Upper lobe of right lung (tissue), 1 donor: ENCODE measurements around the gene A2M. TPM values are rescaled to one million over a fixed set of nuclear protein-coding genes. Genes with fewer than 3 reads are reported as not detected.

Source experiments
- ATAC-seq: fragments of 200-7000 bp; cut with Tn5 transposase; one replicate; pipeline ENCODE4 v1.9.1; 2020; ENCODE audit warnings: mild to moderate bottlenecking, moderate library complexity
- DNase-seq: peaks from one replicate; pipeline ENCODE4 v3.0.0-alpha.2; 2020
- H3K27ac ChIP-seq: fragments of 200-600 bp; one replicate; pipeline ENCODE4 v1.8.0; 2022
- H3K27me3 ChIP-seq: fragments of 200-600 bp; one replicate; pipeline ENCODE4 v1.8.0; 2022; ENCODE audit warnings: mild to moderate bottlenecking
- H3K36me3 ChIP-seq: fragments of 200-600 bp; one replicate; pipeline ENCODE4 v1.8.0; 2022
- H3K4me1 ChIP-seq: fragments of 200-600 bp; one replicate; pipeline ENCODE4 v1.8.0; 2022
- H3K4me3 ChIP-seq: fragments of 200-600 bp; one replicate; pipeline ENCODE4 v1.8.0; 2022; ENCODE audit warnings: mild to moderate bottlenecking
- H3K9me3 ChIP-seq: fragments of 200-600 bp; one replicate; pipeline ENCODE4 v1.8.0; 2022
- CTCF ChIP-seq: fragments of 200-600 bp; IDR thresholded peaks from one replicate; pipeline ENCODE4 v1.8.0; 2022; ENCODE audit warnings: antibody characterized with exemption
- intact Hi-C: fragments of 100-400 bp; cut with DNase I; formaldehyde crosslinking; loops from one replicate; pipeline ENCODE4 v1.11.0; 2022
- total RNA-seq: library from RNA; stranded (reverse); fragmentation: NEBNext Ultra II Directional; extraction: Animal tissue kit (Norgen Biotek cat#: 25700); gene quantifications from one replicate; pipeline ENCODE4 v1.2.1, GENCODE V29; 2021
- donor health status: DM: no; HTN: yes; CAD: no; lungs with severe emphysema.

Gene A2M
- total RNA-seq, 1 donor from 2014 or later, result 2,772 TPM

GRCh38 chr12:9118158-9118557 lies 2.4 kb upstream of the A2M start:
- Histone ChIP-seq H3K36me3 (no peaks in the 10 kb centered on the region), H3K9me3 (no peaks in the 10 kb centered on the region), H3K27me3 (no peaks in the 10 kb centered on the region), H3K4me3 (no peak overlapping the region), H3K27ac (peak overlapping the region; percentile 85), H3K4me1 (peaks cover 36% of the 10 kb centered on the region)
- intact Hi-C loops, result no loop called here
- ATAC-seq (peak; percentile 94), DNase-seq (no peak)
- no peak for TF ChIP-seq CTCF

DNA sequence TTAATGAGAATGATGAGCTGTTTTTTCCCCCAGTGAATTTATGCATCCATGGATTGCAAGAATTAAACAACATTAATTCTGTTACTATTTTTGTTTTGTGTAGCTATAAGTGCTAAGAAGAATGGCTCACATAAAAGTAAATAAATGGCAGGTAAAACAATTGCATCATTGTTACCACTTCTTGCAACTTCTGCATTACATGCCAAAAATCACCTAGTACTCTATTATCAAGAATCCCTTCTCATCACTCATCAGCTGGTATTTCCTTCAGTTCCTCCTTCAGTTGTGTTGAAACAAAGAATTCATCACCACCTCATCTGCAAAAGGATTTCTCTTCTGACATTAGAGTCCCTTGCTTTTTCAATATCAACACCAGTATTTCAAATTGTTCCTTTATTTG lies 773 bp downstream of the A2M start:
- TF ChIP-seq CTCF, result no peak
- intact Hi-C loops, result no loop called here
- peak overlapping the region; percentile 60 for H3K4me3 ChIP-seq
- H3K27ac ChIP-seq, result peak overlapping the region; percentile 85
- H3K36me3 ChIP-seq, result peaks cover 30% of the 10 kb centered on the region
- H3K4me1 ChIP-seq, result peaks cover 24% of the 10 kb centered on the region
- no peak for ATAC-seq
- DNase-seq, result no peak
- H3K27me3 ChIP-seq, result no peaks in the 10 kb centered on the region
- no peaks in the 10 kb centered on the region for H3K9me3 ChIP-seq

GRCh38 chr12:9113987-9114309 lies 1.8 kb downstream of the A2M start:
- peaks cover 23% of the 10 kb centered on the region for H3K4me1 ChIP-seq
- peaks cover 40% of the 10 kb centered on the region for H3K36me3 ChIP-seq
- intact Hi-C loops, result no loop called here
- H3K9me3 ChIP-seq, result no peaks in the 10 kb centered on the region
- peak overlapping the region; percentile 85 for H3K27ac ChIP-seq
- DNase-seq (no peak), ATAC-seq (no peak)
- peak overlapping the region; percentile 60 for H3K4me3 ChIP-seq
- no peak for TF ChIP-seq CTCF
- H3K27me3 ChIP-seq, result no peaks in the 10 kb centered on the region

DNA sequence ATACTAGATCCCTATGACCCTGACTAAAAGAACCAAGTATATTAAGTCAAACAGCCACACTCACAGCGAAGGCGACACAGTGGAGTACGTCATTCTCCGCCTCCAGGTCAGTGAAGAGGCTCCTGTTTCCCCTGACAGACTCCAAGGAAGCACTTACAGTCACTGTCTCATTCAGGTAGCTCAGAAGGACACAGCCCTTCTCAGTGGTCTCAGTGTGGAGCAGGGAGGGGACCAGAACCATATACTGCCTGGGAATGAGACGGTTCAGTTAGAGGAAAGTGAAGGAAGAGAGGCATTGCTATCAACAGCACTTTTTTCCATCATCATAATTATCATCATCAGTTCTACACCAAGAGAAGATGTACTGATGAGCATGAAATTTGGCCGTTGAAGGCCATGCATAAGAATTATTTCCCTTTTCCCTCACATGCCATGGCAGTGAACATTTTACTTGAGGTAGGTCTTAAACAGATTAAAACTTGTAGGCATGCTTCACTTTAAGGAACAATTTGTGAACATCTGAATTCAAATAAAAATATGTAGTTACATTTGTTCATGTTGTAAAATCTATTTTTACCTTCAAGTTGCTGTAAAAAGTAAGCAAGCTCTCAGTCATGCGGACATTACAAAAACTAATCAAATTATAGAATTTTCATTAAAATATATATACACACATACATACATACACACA lies 2.3 kb downstream of the A2M start:
- H3K27ac ChIP-seq, result peak overlapping the region; percentile 85
- DNase-seq (no peak), ATAC-seq (no peak)
- H3K27me3 ChIP-seq, result no peaks in the 10 kb centered on the region
- peaks cover 18% of the 10 kb centered on the region for H3K4me1 ChIP-seq
- no peaks in the 10 kb centered on the region for H3K9me3 ChIP-seq
- H3K4me3 ChIP-seq, result peak overlapping the region; percentile 60
- no peak for TF ChIP-seq CTCF
- intact Hi-C loops, result no loop called here
- H3K36me3 ChIP-seq, result peaks cover 45% of the 10 kb centered on the region

DNA sequence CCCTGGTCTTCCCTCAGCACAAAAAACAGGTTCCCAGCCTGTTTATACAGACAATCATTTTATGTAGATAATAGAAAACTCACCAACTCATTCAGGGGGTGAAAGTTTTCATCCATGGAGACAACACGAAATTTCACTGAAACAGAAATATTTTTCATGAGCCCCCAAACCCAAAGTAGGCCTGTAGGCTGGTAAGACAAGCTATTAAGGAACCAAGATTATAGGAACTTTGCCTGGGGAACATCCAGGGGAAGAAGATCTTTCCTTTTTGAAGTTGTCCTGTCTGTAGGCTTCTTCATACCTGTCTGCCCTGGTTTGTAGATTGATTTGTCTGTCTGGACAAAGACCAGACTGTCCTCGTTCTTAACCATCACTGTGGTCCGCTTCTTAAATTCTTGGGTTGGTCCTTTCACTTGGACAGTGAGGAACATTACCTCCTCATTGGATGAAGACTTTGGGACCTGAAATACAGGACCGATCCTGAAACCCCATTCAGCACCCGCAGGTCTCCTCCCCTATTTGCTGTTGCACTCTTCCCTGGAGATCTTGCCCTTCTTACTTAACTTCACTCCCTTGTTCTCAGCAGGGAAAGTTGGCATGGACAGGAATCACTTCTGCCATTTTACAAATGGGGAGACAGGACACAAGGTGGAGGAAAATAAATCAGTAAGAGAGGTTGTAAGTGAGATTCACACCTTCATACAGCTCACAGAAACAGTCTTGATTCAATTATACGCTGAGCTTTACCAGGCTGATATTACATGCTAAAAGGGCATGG lies 3.5 kb downstream of the A2M start:
- no peak for TF ChIP-seq CTCF
- DNase-seq (no peak), ATAC-seq (no peak)
- peak overlapping the region; percentile 60 for H3K4me3 ChIP-seq
- H3K27ac ChIP-seq, result peak overlapping the region; percentile 85
- no peaks in the 10 kb centered on the region for H3K9me3 ChIP-seq
- peaks cover 6% of the 10 kb centered on the region for H3K4me1 ChIP-seq
- H3K27me3 ChIP-seq, result no peaks in the 10 kb centered on the region
- intact Hi-C loops, result no loop called here
- peaks cover 51% of the 10 kb centered on the region for H3K36me3 ChIP-seq
